A549 (cell line): ENCODE results near the gene NFKBIE. TPM values are rescaled to one million over a fixed set of nuclear protein-coding genes. Genes with fewer than 3 reads are reported as not detected.

ENCODE experiments used
- ATAC-seq, 2 experiments: fragments of 200-7000 bp in 1 of 2; fragments of >200 bp in 1 of 2; cut with Nextera tagmentation in 1 of 2; cut with Tn5 transposase in 1 of 2; 3 replicates each; pipeline versions ENCODE4 v1.8.0 to v1.9.1; 2018 to 2020; ENCODE audit warnings: mild to moderate bottlenecking in 1 of 2, moderate library complexity in 1 of 2
- CTCF ChIA-PET: fragments of 300-600 bp; sonication (Branson Sonifier 250); formaldehyde crosslinking; extraction: SDS; loops from one replicate; lab custom pipeline; 2021; ENCODE audit warnings: antibody characterized with exemption, inconsistent platforms; lab: Yijun Ruan, JAX
- POLR2A ChIA-PET: fragments of 350-600 bp; formaldehyde crosslinking; extraction: SDS; loops from one replicate; lab custom pipeline; 2021; ENCODE audit warnings: antibody characterized with exemption, inconsistent platforms; lab: Yijun Ruan, JAX
- DNase-seq, 2 experiments: peaks; one replicate each; pipeline versions ENCODE4 v3.0.0 to v3.0.0-alpha.2; 2011 to 2016; ENCODE audit warnings: low read depth in 1 of 2, low spot score in 1 of 2
- FAIRE-seq: peaks from 2 replicates; lab custom pipeline; 2011; peaks lifted over from hg19 to GRCh38; lab: Jason Lieb, UNC
- H3K27ac ChIP-seq, 2 experiments: fragments of >200 bp; sonication (Bioruptor Twin); formaldehyde crosslinking; 3 replicates each; pipeline ENCODE4 v1.5.1; 2016 to 2017
- H3K4me1 ChIP-seq: fragments of >200 bp; sonication (Bioruptor Twin); formaldehyde crosslinking; 3 replicates; pipeline ENCODE4 v1.6.1; 2016
- H3K4me2 ChIP-seq: fragments of >200 bp; sonication (Bioruptor Twin); formaldehyde crosslinking; 3 replicates; pipeline ENCODE4 v1.6.1; 2016
- H3K4me3 ChIP-seq: fragments of >200 bp; sonication (Bioruptor Twin); formaldehyde crosslinking; 3 replicates; pipeline ENCODE4 v1.5.1; 2016
- H3K9me3 ChIP-seq: fragments of >200 bp; sonication (Bioruptor Twin); formaldehyde crosslinking; 3 replicates; pipeline ENCODE4 v1.6.1; 2016
- BCL3 ChIP-seq: fragments of >200 bp; sonication (Bioruptor Twin); formaldehyde crosslinking; IDR thresholded peaks from 3 replicates; pipeline ENCODE4 v1.6.1; 2016
- BHLHE40 ChIP-seq: IDR thresholded peaks from 2 replicates; pipeline ENCODE4 v1.6.1; 2012; ENCODE audit warnings: low read depth, low read length, inconsistent platforms
- CEBPB ChIP-seq, 2 experiments: fragments of >200 bp in 1 of 2; sonication (Bioruptor Twin) in 1 of 2; formaldehyde crosslinking in 1 of 2; IDR thresholded peaks; 2 replicates each; pipeline ENCODE4 v1.6.1; 2012 to 2016
- CHD2 ChIP-seq: fragments of 150-350 bp; IDR thresholded peaks from 2 replicates; pipeline ENCODE4 v1.6.1; 2014; ENCODE audit warnings: low read length; ENCODE audit not compliant: partially characterized antibody
- CHD4 ChIP-seq: fragments of 200-600 bp; sonication (generic); IDR thresholded peaks from 2 replicates; pipeline ENCODE4 v1.6.1; 2016; ENCODE audit warnings: antibody characterized with exemption, mild to moderate bottlenecking, borderline replicate concordance
- EHF ChIP-seq: fragments of 250-450 bp; sonication (Bioruptor Pico); IDR thresholded peaks from 2 replicates; pipeline ENCODE4 v1.5.0; 2020; ENCODE audit warnings: mild to moderate bottlenecking
- EP300 ChIP-seq, 2 experiments: fragments of >200 bp; sonication (Bioruptor Twin); formaldehyde crosslinking; IDR thresholded peaks; 2 replicates in 1 of 2; 3 replicates in 1 of 2; pipeline ENCODE4 v1.6.1; 2016 to 2017
- FOSB ChIP-seq: fragments of 250-450 bp; sonication (Bioruptor Pico); IDR thresholded peaks from 2 replicates; pipeline ENCODE4 v1.5.0; 2020; ENCODE audit warnings: mild to moderate bottlenecking, moderate library complexity
- FOSL2 ChIP-seq, 2 experiments: fragments of 450-650 bp in 1 of 2; fragments of >200 bp in 1 of 2; sonication (Bioruptor Twin) in 1 of 2; formaldehyde crosslinking; IDR thresholded peaks; 2 replicates each; pipeline versions ENCODE4 v1.5.0 to v1.6.1; 2016 to 2020; ENCODE audit warnings: mild to moderate bottlenecking in 1 of 2, moderate library complexity in 1 of 2
- HDAC2 ChIP-seq: fragments of 200-600 bp; sonication (generic); IDR thresholded peaks from 2 replicates; pipeline ENCODE4 v1.6.1; 2016
- HMGXB4 ChIP-seq: fragments of 250-450 bp; sonication (Bioruptor Pico); IDR thresholded peaks from 2 replicates; pipeline ENCODE4 v1.5.0; 2021; ENCODE audit warnings: mild to moderate bottlenecking, moderate library complexity, borderline replicate concordance
- JUN ChIP-seq, 2 experiments: fragments of >200 bp; sonication (Bioruptor Twin); formaldehyde crosslinking; IDR thresholded peaks; 2 replicates in 1 of 2; 3 replicates in 1 of 2; pipeline ENCODE4 v1.6.1; 2016 to 2017
- KDM1A ChIP-seq: fragments of 200-600 bp; sonication (generic); IDR thresholded peaks from 2 replicates; pipeline ENCODE4 v1.6.1; 2016; ENCODE audit warnings: low read depth, mild to moderate bottlenecking
- KDM5A ChIP-seq: fragments of 200-600 bp; sonication (generic); IDR thresholded peaks from 2 replicates; pipeline ENCODE4 v1.6.1; 2016; ENCODE audit warnings: antibody characterized with exemption, mild to moderate bottlenecking
- MAFK ChIP-seq: fragments of 450-650 bp; IDR thresholded peaks from 2 replicates; pipeline ENCODE4 v1.6.1; 2014; ENCODE audit not compliant: partially characterized antibody
- MAX ChIP-seq: IDR thresholded peaks from 2 replicates; pipeline ENCODE4 v1.6.1; 2012
- MYC ChIP-seq: IDR thresholded peaks from 2 replicates; pipeline ENCODE4 v1.6.1; 2012; ENCODE audit warnings: mild to moderate bottlenecking, inconsistent platforms, low read length, improper control_type of control experiment, borderline replicate concordance
- NFE2L2 ChIP-seq: fragments of 150-350 bp; conservative IDR thresholded peaks from 2 replicates; pipeline ENCODE4 v1.6.1; 2014; ENCODE audit warnings: low read length
- PHF8 ChIP-seq: fragments of 200-600 bp; sonication (generic); IDR thresholded peaks from 2 replicates; pipeline ENCODE4 v1.6.1; 2016; ENCODE audit warnings: low read depth, mild to moderate bottlenecking, antibody characterized with exemption, moderate library complexity, borderline replicate concordance
- POLR2A ChIP-seq: IDR thresholded peaks from 2 replicates; pipeline ENCODE4 v1.6.1; 2012; ENCODE audit warnings: mild to moderate bottlenecking, low read length
- RARB ChIP-seq: fragments of 250-450 bp; sonication (Bioruptor Pico); IDR thresholded peaks from 2 replicates; pipeline ENCODE4 v1.8.0; 2021; ENCODE audit warnings: mild to moderate bottlenecking, moderate library complexity
- SMC3 ChIP-seq: fragments of >200 bp; sonication (Bioruptor Twin); formaldehyde crosslinking; IDR thresholded peaks from 3 replicates; pipeline ENCODE4 v1.6.1; 2018; ENCODE audit warnings: inconsistent platforms
- TFCP2L1 ChIP-seq: fragments of 250-450 bp; sonication (Bioruptor Pico); IDR thresholded peaks from 2 replicates; pipeline ENCODE4 v1.5.0; 2021; ENCODE audit warnings: mild to moderate bottlenecking
- USF2 ChIP-seq: fragments of 450-650 bp; IDR thresholded peaks from 2 replicates; pipeline ENCODE4 v1.6.1; 2014; ENCODE audit warnings: antibody characterized with exemption
- ZC3H11A ChIP-seq: fragments of 450-650 bp; IDR thresholded peaks from 2 replicates; pipeline ENCODE4 v1.6.1; 2014; ENCODE audit warnings: antibody characterized with exemption, mild to moderate bottlenecking
- ZSCAN20 ChIP-seq: fragments of 250-450 bp; sonication (Bioruptor Pico); IDR thresholded peaks from 2 replicates; pipeline ENCODE4 v1.8.0; 2022; ENCODE audit warnings: mild to moderate bottlenecking, moderate library complexity
- WGBS: methylation state at CpG from one replicate; pipeline ENCODE4 v1.1.6; 2017; ENCODE audit errors: missing lambda C conversion rate; 5-methylcytosine and 5-hydroxymethylcytosine counted together
- polyA plus RNA-seq, 4 experiments: library from polyadenylated mRNA; depleted of rRNA in 3 of 4; stranded (reverse); fragments of >200 nt; fragmentation: RNase III in 1 of 4; extraction: RNeasy Plus Mini Kit Qiagen cat#74134 plus additional on column Dnase treatment in 1 of 4; gene quantifications; 2 replicates in 3 of 4; 3 replicates in 1 of 4; pipeline ENCODE4 v1.2.3, GENCODE V29; 2011 to 2017
- TF ChIP-seq, protein P1 (sequence below): IDR thresholded peaks from 2 replicates; pipeline ENCODE4 v1.6.1; 2012; ENCODE audit warnings: low read depth, borderline replicate concordance
- TF ChIP-seq, protein P2 (sequence below): fragments of 250-450 bp; sonication (Bioruptor Pico); IDR thresholded peaks from 2 replicates; pipeline ENCODE4 v1.5.0; 2020; ENCODE audit warnings: low read depth, mild to moderate bottlenecking, moderate library complexity
- TF ChIP-seq, protein P3 (sequence below): fragments of 200-600 bp; sonication (generic); IDR thresholded peaks from 2 replicates; pipeline ENCODE4 v1.6.1; 2016; ENCODE audit warnings: antibody characterized with exemption, mild to moderate bottlenecking, moderate library complexity

The NFKBIE gene
- polyA plus RNA-seq, 2 of the 4 experiments (the other 2 are of a cell fraction), result 6.0 to 6.3 TPM

- Histone ChIP-seq H3K4me3 (peak within 1 kb of the TSS; percentile 60), H3K9me3 (no peaks in the 10 kb centered on the region), H3K4me1 (peaks cover 63% of the 10 kb centered on the region), H3K27ac (peak within 1 kb of the TSS; percentile 67 to 98), H3K4me2 (peak within 1 kb of the TSS; percentile 93)
- peak; percentile 69 to 76 for DNase-seq
- CTCF ChIA-PET, result interaction anchor here (0.7 to 9.2 kb wide), 3 partner anchors 12 to 46 kb away, joined by 3 to 111 read pairs (median 9); no protein-coding TSS in a partner anchor
- peak; percentile 60 to 63 for ATAC-seq
- no peak for FAIRE-seq
- POLR2A ChIA-PET, result interaction anchor here (1.0 to 2.0 kb wide), 3 partner anchors 13 to 24 kb away, joined by 4 to 16 read pairs (median 5); partner anchors contain the start of gene HSP90AB1
- no CpG with 5 or more reads among the region's 73 CpGs for WGBS
- TF ChIP-seq EP300 (IDR thresholded peaks at IDR 0.05) (no peak), FOSL2 (IDR thresholded peaks at IDR 0.05) (no peak), FOSL2 (CRISPR knock-in tag; IDR thresholded peaks at IDR 0.05) (no peak), BCL3 (no peak), NFE2L2 (no peak), USF2 (no peak), CEBPB (IDR thresholded peaks at IDR 0.05) (no peak), HMGXB4 (CRISPR knock-in tag) (no peak), FOSB (CRISPR knock-in tag) (no peak), TFCP2L1 (CRISPR knock-in tag) (no peak), ZC3H11A (no peak), KDM5A (no peak), SMC3 (no peak), MAFK (no peak), JUN (IDR thresholded peaks at IDR 0.05) (peak in 1 of 2 experiments; percentile 44; a peak in 1 of 5 replicates), CHD4 (no peak), ZSCAN20 (CRISPR knock-in tag) (no peak), MAX (peak; percentile 90), EHF (CRISPR knock-in tag) (no peak), RARB (no peak), KDM1A (no peak), CHD2 (no peak), HDAC2 (no peak), MYC (peak; percentile 40; the same call in 1 of the 2 replicates), POLR2A (peak; percentile 56), PHF8 (no peak), BHLHE40 (peak; percentile 57; the same call in 1 of the 2 replicates)
- TF ChIP-seq, protein P1, sequence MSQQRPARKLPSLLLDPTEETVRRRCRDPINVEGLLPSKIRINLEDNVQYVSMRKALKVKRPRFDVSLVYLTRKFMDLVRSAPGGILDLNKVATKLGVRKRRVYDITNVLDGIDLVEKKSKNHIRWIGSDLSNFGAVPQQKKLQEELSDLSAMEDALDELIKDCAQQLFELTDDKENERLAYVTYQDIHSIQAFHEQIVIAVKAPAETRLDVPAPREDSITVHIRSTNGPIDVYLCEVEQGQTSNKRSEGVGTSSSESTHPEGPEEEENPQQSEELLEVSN, result peak; percentile 33
- TF ChIP-seq, protein P2, sequence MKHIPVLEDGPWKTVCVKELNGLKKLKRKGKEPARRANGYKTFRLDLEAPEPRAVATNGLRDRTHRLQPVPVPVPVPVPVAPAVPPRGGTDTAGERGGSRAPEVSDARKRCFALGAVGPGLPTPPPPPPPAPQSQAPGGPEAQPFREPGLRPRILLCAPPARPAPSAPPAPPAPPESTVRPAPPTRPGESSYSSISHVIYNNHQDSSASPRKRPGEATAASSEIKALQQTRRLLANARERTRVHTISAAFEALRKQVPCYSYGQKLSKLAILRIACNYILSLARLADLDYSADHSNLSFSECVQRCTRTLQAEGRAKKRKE, result no peak
- TF ChIP-seq, protein P3, sequence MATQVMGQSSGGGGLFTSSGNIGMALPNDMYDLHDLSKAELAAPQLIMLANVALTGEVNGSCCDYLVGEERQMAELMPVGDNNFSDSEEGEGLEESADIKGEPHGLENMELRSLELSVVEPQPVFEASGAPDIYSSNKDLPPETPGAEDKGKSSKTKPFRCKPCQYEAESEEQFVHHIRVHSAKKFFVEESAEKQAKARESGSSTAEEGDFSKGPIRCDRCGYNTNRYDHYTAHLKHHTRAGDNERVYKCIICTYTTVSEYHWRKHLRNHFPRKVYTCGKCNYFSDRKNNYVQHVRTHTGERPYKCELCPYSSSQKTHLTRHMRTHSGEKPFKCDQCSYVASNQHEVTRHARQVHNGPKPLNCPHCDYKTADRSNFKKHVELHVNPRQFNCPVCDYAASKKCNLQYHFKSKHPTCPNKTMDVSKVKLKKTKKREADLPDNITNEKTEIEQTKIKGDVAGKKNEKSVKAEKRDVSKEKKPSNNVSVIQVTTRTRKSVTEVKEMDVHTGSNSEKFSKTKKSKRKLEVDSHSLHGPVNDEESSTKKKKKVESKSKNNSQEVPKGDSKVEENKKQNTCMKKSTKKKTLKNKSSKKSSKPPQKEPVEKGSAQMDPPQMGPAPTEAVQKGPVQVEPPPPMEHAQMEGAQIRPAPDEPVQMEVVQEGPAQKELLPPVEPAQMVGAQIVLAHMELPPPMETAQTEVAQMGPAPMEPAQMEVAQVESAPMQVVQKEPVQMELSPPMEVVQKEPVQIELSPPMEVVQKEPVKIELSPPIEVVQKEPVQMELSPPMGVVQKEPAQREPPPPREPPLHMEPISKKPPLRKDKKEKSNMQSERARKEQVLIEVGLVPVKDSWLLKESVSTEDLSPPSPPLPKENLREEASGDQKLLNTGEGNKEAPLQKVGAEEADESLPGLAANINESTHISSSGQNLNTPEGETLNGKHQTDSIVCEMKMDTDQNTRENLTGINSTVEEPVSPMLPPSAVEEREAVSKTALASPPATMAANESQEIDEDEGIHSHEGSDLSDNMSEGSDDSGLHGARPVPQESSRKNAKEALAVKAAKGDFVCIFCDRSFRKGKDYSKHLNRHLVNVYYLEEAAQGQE, result no peak
Measured at GRCh38 chr6:44223319-44224028, 41.9 kb downstream of the NFKBIE start, which contains the start of gene SLC29A1. Gene SLC29A1, plus strand, starts transcription at chr6:44223595. Its CDS starts 3,719 bp downstream, at chr6:44227314.
